Activated T-cell treated with anti-CD3 and anti-CD28 coated beads, Interleukin-2, amount 50 U/mL, for 4 hours (primary cell): ENCODE results near the gene ZNF213. TPM values are rescaled to one million over a fixed set of nuclear protein-coding genes. Genes with fewer than 3 reads are reported as not detected.
"Not testable (repeated sequence)": the region's sequence is repeated elsewhere in the genome, so short reads cannot be mapped to it uniquely, and the experiment has no call there.

Experiments
- ATAC-seq, 2 donors: fragments of 200-7000 bp; cut with Tn5 transposase; one replicate each; pipeline ENCODE4 v1.10.0; 2021
- DNase-seq: peaks from one replicate; pipeline ENCODE4 v3.0.0-alpha.2; 2020
- H3K27me3 Mint-ChIP-seq: one replicate; pipeline ENCODE4 v1.8.0; 2021; ENCODE audit warnings: low read depth, mixed read lengths
- H3K36me3 Mint-ChIP-seq: one replicate; pipeline ENCODE4 v1.8.0; 2022; ENCODE audit warnings: mixed read lengths; ENCODE audit not compliant: insufficient read depth
- H3K4me1 Mint-ChIP-seq: one replicate; pipeline ENCODE4 v1.8.0; 2021; ENCODE audit warnings: low read depth, mixed read lengths
- H3K4me3 Mint-ChIP-seq: one replicate; pipeline ENCODE4 v1.8.0; 2021; ENCODE audit warnings: mild to moderate bottlenecking, moderate library complexity, mixed read lengths
- H3K9me3 Mint-ChIP-seq: one replicate; pipeline ENCODE4 v1.8.0; 2021; ENCODE audit warnings: mixed read lengths
- total RNA-seq, 3 donors: library from RNA; stranded (reverse); gene quantifications; one replicate each; pipeline ENCODE4 v1.2.1, GENCODE V29; 2021

Gene ZNF213
- total RNA-seq, 3 donors from 2014 or later: 9.8 to 12.0 (median 9.9) TPM

GRCh38 chr16:3131755-3132377 lies 3.0 kb upstream of the ZNF213 start:
- Mint-ChIP-seq H3K27me3 (no peaks in the 10 kb centered on the region), H3K4me1 (peaks cover 42% of the 10 kb centered on the region), H3K4me3 (no peak overlapping the region), H3K9me3 (no peaks in the 10 kb centered on the region), H3K36me3 (peaks cover 8% of the 10 kb centered on the region)
- DNase-seq: peak; percentile 25
- no peak for ATAC-seq

DNA sequence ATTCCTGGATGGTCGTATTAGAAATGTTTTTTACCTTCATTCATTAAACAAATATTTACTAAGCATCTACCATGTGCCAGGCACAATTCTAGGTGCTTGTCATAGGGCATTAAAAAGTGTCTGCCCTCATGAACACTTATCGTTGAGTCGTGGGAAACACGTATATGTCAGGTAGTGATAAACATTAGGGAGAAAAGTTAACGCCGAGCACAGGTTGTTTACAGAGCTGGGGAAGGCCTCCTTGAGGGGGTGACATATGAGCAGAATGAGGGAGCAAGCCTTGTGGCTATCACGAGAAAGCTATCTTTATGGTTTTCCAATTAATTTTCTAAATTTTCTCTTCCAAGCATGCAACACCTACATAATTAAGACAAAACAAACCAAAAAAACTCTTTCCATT lies 985 bp upstream of the ZNF213 start:
- H3K36me3 Mint-ChIP-seq: peaks cover 13% of the 10 kb centered on the region
- no peaks in the 10 kb centered on the region for H3K27me3 Mint-ChIP-seq
- no peaks in the 10 kb centered on the region for H3K9me3 Mint-ChIP-seq
- peak overlapping the region; percentile 99 for H3K4me3 Mint-ChIP-seq
- DNase-seq: no peak
- H3K4me1 Mint-ChIP-seq: peaks cover 30% of the 10 kb centered on the region
- ATAC-seq: no peak

GRCh38 chr16:3135126-3135715 lies 392 bp downstream of the ZNF213 start:
- Mint-ChIP-seq H3K4me1 (peaks cover 19% of the 10 kb centered on the region), H3K9me3 (no peaks in the 10 kb centered on the region), H3K4me3 (peak overlapping the region; percentile 99), H3K27me3 (no peaks in the 10 kb centered on the region), H3K36me3 (peaks cover 11% of the 10 kb centered on the region)
- ATAC-seq: peak in 1 of 2 donors; percentile 58
- no peak for DNase-seq

- Mint-ChIP-seq H3K36me3 (peaks cover 16% of the 10 kb centered on the region), H3K4me1 (peaks cover 14% of the 10 kb centered on the region), H3K27me3 (no peaks in the 10 kb centered on the region), H3K4me3 (no peak overlapping the region), H3K9me3 (no peaks in the 10 kb centered on the region)
- ATAC-seq (no peak), DNase-seq (no peak)
Observed at GRCh38 chr16:3137267-3137666, 2.4 kb downstream of the ZNF213 start.

- Mint-ChIP-seq H3K4me1 (peaks cover 10% of the 10 kb centered on the region), H3K4me3 (no peak overlapping the region), H3K36me3 (peaks cover 16% of the 10 kb centered on the region), H3K27me3 (no peaks in the 10 kb centered on the region), H3K9me3 (no peaks in the 10 kb centered on the region)
- ATAC-seq (no peak), DNase-seq (no peak)
Observed at GRCh38 chr16:3138342-3138741, 3.5 kb downstream of the ZNF213 start.

GRCh38 chr16:3138823-3139426 lies 4.1 kb downstream of the ZNF213 start:
- no peaks in the 10 kb centered on the region for H3K27me3 Mint-ChIP-seq
- peaks cover 7% of the 10 kb centered on the region for H3K4me1 Mint-ChIP-seq
- DNase-seq (no peak), ATAC-seq (no peak)
- peaks cover 16% of the 10 kb centered on the region for H3K36me3 Mint-ChIP-seq
- no peaks in the 10 kb centered on the region for H3K9me3 Mint-ChIP-seq
- H3K4me3 Mint-ChIP-seq: no peak overlapping the region

DNA sequence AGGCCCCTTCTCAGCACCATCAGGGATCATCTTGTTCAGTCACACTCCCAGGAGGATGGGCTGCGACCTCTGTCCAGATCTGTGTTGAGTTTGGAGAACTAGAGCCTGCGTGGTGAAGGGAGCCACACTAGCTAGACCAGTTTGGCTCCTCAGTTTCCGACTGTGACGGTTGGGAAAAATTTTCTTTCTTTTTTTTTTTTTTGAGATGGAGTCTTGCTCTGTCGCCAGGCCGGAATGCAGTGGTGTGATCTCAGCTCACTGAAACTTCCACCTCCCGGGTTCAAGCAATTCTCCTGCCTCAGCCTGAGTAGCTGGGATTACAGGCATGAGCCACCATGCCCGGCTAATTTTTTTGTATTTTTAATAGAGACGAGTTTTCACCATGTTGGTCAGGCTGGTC lies 4.7 kb downstream of the ZNF213 start:
- peaks cover 16% of the 10 kb centered on the region for H3K36me3 Mint-ChIP-seq
- ATAC-seq, H3K4me3 Mint-ChIP-seq, H3K27me3 Mint-ChIP-seq, DNase-seq, H3K9me3 Mint-ChIP-seq, H3K4me1 Mint-ChIP-seq: not testable (repeated sequence)

DNA sequence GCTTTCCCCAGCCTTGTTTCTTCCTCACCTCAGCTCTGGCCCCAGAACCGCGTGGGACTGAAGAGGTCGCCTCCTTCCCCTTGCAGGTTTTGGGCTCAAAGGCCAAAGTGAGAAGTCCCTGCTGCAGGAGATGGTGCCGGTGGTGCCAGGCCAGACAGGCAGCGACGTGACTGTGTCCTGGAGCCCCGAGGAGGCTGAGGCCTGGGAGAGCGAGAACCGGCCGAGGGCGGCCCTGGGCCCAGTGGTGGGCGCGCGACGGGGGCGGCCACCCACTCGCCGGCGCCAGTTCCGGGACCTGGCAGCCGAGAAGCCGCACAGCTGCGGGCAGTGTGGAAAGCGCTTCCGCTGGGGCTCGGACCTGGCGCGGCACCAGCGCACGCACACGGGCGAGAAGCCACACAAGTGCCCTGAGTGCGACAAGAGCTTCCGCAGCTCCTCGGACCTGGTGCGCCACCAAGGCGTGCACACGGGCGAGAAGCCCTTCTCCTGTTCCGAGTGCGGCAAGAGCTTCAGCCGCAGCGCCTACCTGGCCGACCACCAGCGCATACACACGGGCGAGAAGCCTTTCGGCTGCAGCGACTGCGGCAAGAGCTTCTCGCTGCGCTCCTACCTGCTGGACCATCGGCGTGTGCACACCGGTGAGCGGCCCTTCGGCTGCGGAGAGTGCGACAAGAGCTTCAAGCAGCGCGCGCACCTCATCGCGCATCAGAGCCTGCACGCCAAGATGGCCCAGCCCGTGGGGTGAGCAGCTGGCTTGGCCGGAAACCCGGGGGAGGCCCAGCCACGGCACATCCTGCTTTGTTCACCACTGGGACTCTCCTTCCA lies 6.0 kb downstream of the ZNF213 start:
- DNase-seq (no peak), ATAC-seq (no peak)
- Mint-ChIP-seq H3K36me3 (peaks cover 16% of the 10 kb centered on the region), H3K27me3 (no peaks in the 10 kb centered on the region), H3K9me3 (no peaks in the 10 kb centered on the region), H3K4me1 (peaks cover 5% of the 10 kb centered on the region), H3K4me3 (no peak overlapping the region)

DNA sequence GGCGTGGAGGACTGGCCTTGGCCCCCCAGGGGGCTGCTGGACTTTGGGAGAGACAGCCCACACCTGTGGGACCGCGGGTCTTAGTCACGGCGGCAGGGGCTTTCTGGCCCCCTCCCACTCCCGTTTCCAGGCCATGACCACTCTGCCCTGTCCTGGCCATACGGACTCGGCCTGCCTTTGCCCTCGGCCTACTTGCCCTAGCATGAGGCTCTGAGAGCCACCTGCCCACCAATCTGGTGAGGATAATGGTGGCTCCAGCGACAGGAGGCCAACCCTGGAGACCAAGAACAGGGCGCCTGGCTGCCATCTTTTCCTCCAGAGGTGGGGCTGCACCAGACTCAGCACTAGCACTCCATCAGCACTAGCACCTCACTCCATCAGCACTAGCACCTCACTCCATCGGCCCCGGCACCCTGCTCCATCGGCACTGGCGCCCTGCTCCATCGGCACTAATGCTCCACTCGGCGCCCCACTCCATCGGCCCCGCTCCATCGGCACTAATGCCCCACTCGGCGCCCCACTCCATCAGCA lies 7.0 kb downstream of the ZNF213 start:
- H3K36me3 Mint-ChIP-seq: peaks cover 16% of the 10 kb centered on the region
- ATAC-seq (no peak), DNase-seq (no peak)
- H3K4me1 Mint-ChIP-seq: no peaks in the 10 kb centered on the region
- H3K27me3 Mint-ChIP-seq: no peaks in the 10 kb centered on the region
- H3K9me3 Mint-ChIP-seq: no peaks in the 10 kb centered on the region
- no peak overlapping the region for H3K4me3 Mint-ChIP-seq

GRCh38 chr16:3142327-3142726 lies 7.5 kb downstream of the ZNF213 start:
- H3K9me3 Mint-ChIP-seq: no peaks in the 10 kb centered on the region
- no peak for DNase-seq
- H3K4me3 Mint-ChIP-seq: no peak overlapping the region
- peaks cover 16% of the 10 kb centered on the region for H3K36me3 Mint-ChIP-seq
- no peaks in the 10 kb centered on the region for H3K4me1 Mint-ChIP-seq
- no peaks in the 10 kb centered on the region for H3K27me3 Mint-ChIP-seq
- no peak for ATAC-seq

DNA sequence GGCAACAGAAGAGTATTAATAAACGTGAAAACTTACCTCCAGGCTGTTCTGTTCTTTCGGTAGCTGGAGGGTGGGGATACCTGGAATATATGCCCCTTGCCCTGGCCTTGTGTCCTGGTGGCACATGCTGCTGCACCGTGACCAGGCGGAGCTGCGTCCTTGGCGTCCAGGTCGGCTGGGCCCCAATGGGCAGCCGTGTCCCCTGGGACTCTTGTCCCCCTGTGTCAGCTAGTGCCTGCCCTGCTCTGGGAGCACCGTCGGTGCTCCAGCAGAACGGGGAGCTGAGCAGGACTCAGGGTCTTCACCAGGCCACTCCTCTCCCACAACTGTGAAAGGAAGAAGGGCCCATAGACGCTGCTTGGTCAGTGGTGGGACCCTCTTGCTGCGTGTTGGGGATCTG lies 7.9 kb downstream of the ZNF213 start:
- DNase-seq: no peak
- Mint-ChIP-seq H3K4me1 (no peaks in the 10 kb centered on the region), H3K4me3 (no peak overlapping the region), H3K27me3 (no peaks in the 10 kb centered on the region), H3K36me3 (peaks cover 13% of the 10 kb centered on the region), H3K9me3 (no peaks in the 10 kb centered on the region)
- no peak for ATAC-seq

- H3K4me3 Mint-ChIP-seq: no peak overlapping the region
- H3K36me3 Mint-ChIP-seq: peaks cover 12% of the 10 kb centered on the region
- ATAC-seq: no peak
- DNase-seq: no peak
- no peaks in the 10 kb centered on the region for H3K4me1 Mint-ChIP-seq
- no peaks in the 10 kb centered on the region for H3K9me3 Mint-ChIP-seq
- H3K27me3 Mint-ChIP-seq: no peaks in the 10 kb centered on the region
Observed at GRCh38 chr16:3143189-3143588, 8.4 kb downstream of the ZNF213 start.

GRCh38 chr16:3143598-3144320 lies 8.9 kb downstream of the ZNF213 start:
- DNase-seq: no peak
- peaks cover 11% of the 10 kb centered on the region for H3K36me3 Mint-ChIP-seq

More at GRCh38 chr16:3143598-3144320, 8.9 kb downstream of the ZNF213 start:
- H3K9me3 Mint-ChIP-seq: no peaks in the 10 kb centered on the region
- no peak for ATAC-seq
- no peak overlapping the region for H3K4me3 Mint-ChIP-seq
- no peaks in the 10 kb centered on the region for H3K27me3 Mint-ChIP-seq
- no peaks in the 10 kb centered on the region for H3K4me1 Mint-ChIP-seq
